OCI-LY1 (cell line): Measurements from ENCODE around the gene GRM2.

Source experiments
- H2AFZ ChIP-seq: fragments of 200-600 bp; sonication (generic), shearing (Covaris generic); 2 replicates; pipeline ENCODE4 v1.6.0; 2014; ENCODE audit warnings: antibody characterized with exemption, mild to moderate bottlenecking, low read length
- H3F3A ChIP-seq: fragments of 200-600 bp; sonication (generic), shearing (Covaris generic); 2 replicates; pipeline ENCODE4 v1.6.0; 2014; ENCODE audit warnings: mild to moderate bottlenecking, antibody characterized with exemption, low read length, moderate library complexity; ENCODE audit not compliant: insufficient read depth
- H3K27ac ChIP-seq: fragments of 200-600 bp; sonication (generic); 2 replicates; pipeline ENCODE4 v1.5.1; 2014; ENCODE audit warnings: low read length, mixed run types, mild to moderate bottlenecking, low read depth; ENCODE audit not compliant: poor library complexity, severe bottlenecking
- H3K27me3 ChIP-seq: fragments of 200-600 bp; sonication (generic); 2 replicates; pipeline ENCODE4 v1.6.0; 2014; ENCODE audit warnings: antibody characterized with exemption, mild to moderate bottlenecking, low read length, moderate library complexity; ENCODE audit not compliant: insufficient read depth
- H3K36me3 ChIP-seq: fragments of 200-600 bp; sonication (generic); 2 replicates; pipeline ENCODE4 v1.6.1; 2014; ENCODE audit warnings: mild to moderate bottlenecking, antibody characterized with exemption, low read length, moderate library complexity, mixed read lengths; ENCODE audit not compliant: insufficient read depth
- H3K4me1 ChIP-seq: fragments of 200-600 bp; sonication (generic); 2 replicates; pipeline ENCODE4 v1.5.1; 2014; ENCODE audit warnings: mild to moderate bottlenecking, low read length, moderate library complexity; ENCODE audit not compliant: insufficient read depth, severe bottlenecking
- H3K4me2 ChIP-seq: fragments of 200-600 bp; sonication (generic), shearing (Covaris generic); 2 replicates; pipeline ENCODE4 v1.6.1; 2014; ENCODE audit warnings: low read length
- H3K4me3 ChIP-seq: fragments of 200-600 bp; sonication (generic); 2 replicates; pipeline ENCODE4 v1.5.1; 2014; ENCODE audit warnings: low read length, low read depth, mild to moderate bottlenecking, mixed read lengths; ENCODE audit not compliant: poor library complexity, severe bottlenecking
- H3K79me2 ChIP-seq: fragments of 200-600 bp; shearing (Covaris generic); 2 replicates; pipeline ENCODE4 v1.6.1; 2016; ENCODE audit warnings: mixed run types, low read length, mixed read lengths; ENCODE audit not compliant: insufficient read depth
- H3K9ac ChIP-seq: fragments of 200-600 bp; sonication (generic), shearing (Covaris generic); 2 replicates; pipeline ENCODE4 v1.6.1; 2014; ENCODE audit warnings: mild to moderate bottlenecking, low read length, mixed read lengths
- H3K9me2 ChIP-seq: fragments of 200-600 bp; sonication (generic), shearing (Covaris generic); 2 replicates; pipeline ENCODE4 v1.6.1; 2014; ENCODE audit warnings: low read depth, mild to moderate bottlenecking, low read length, mixed read lengths
- H3K9me3 ChIP-seq: fragments of 200-600 bp; shearing (Covaris generic); 2 replicates; pipeline ENCODE4 v1.6.1; 2014; ENCODE audit warnings: low read length, mixed read lengths
- H4K20me1 ChIP-seq: fragments of 200-600 bp; sonication (generic), shearing (Covaris generic); 2 replicates; pipeline ENCODE4 v1.6.0; 2016; ENCODE audit warnings: mild to moderate bottlenecking, low read length; ENCODE audit not compliant: insufficient read depth
- CTCF ChIP-seq: fragments of 200-600 bp; sonication (generic), shearing (Covaris generic); IDR thresholded peaks from 2 replicates; pipeline ENCODE4 v1.5.1; 2017; ENCODE audit warnings: mild to moderate bottlenecking, antibody characterized with exemption, low read length, moderate library complexity, mixed read lengths
- EZH2 ChIP-seq: fragments of 200-600 bp; sonication (generic), shearing (Covaris generic); IDR thresholded peaks from 2 replicates; pipeline ENCODE4 v1.8.0; 2017; ENCODE audit warnings: borderline replicate concordance, mixed run types, mild to moderate bottlenecking, antibody characterized with exemption, low read length, moderate library complexity, mixed read lengths

The GRM2 gene

DNA sequence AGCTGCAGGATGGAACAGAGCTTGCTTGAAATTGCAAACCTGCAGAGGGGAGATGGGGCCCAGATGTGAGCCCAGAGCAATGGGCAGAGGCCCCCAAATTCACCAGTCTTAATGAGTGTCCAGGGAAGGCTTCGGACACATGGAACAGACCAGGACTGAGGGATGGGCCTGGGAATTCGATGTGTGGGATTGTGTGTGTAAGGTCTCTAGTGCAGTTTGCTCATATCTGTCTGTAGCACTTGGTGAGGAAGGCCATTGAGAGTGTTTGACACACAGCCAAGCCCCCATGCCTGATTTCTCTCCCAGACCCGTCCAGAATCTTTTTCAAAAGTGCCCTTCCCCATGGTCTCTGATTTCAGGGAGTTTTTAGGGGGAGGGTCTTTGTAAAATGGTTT is 18.7 kb upstream of the GRM2 start:
- no peak overlapping the region for H3K4me2 ChIP-seq
- TF ChIP-seq EZH2 (no peak), CTCF (no peak)
- H3K27me3 ChIP-seq: no peaks in the 10 kb centered on the region

GRCh38 chr3:51691021-51691420 is 15.8 kb upstream of the GRM2 start:
- TF ChIP-seq CTCF (no peak), EZH2 (no peak)
- Histone ChIP-seq H3K4me2 (no peak overlapping the region), H3K9ac (no peak overlapping the region), H3K27ac (no peak overlapping the region), H3K4me3 (no peak overlapping the region), H3F3A (no peaks in the 10 kb centered on the region), H3K36me3 (peaks cover 78% of the 10 kb centered on the region), H3K79me2 (no peaks in the 10 kb centered on the region), H3K9me2 (no peaks in the 10 kb centered on the region), H4K20me1 (no peaks in the 10 kb centered on the region), H3K9me3 (no peaks in the 10 kb centered on the region), H3K4me1 (peaks cover 7% of the 10 kb centered on the region), H3K27me3 (no peaks in the 10 kb centered on the region), H2AFZ (no peak overlapping the region)

More for the DNA sequence above, 18.7 kb upstream of the GRM2 start:
- peaks cover 9% of the 10 kb centered on the region for H3K4me1 ChIP-seq
- no peaks in the 10 kb centered on the region for H3F3A ChIP-seq
- H3K4me3 ChIP-seq: no peak overlapping the region
- H3K9ac ChIP-seq: no peak overlapping the region
- H3K27ac ChIP-seq: no peak overlapping the region
- H3K36me3 ChIP-seq: peaks cover 90% of the 10 kb centered on the region
- no peaks in the 10 kb centered on the region for H3K9me2 ChIP-seq
- no peak overlapping the region for H2AFZ ChIP-seq
- H4K20me1 ChIP-seq: no peaks in the 10 kb centered on the region
- H3K9me3 ChIP-seq: no peaks in the 10 kb centered on the region
- no peaks in the 10 kb centered on the region for H3K79me2 ChIP-seq

DNA sequence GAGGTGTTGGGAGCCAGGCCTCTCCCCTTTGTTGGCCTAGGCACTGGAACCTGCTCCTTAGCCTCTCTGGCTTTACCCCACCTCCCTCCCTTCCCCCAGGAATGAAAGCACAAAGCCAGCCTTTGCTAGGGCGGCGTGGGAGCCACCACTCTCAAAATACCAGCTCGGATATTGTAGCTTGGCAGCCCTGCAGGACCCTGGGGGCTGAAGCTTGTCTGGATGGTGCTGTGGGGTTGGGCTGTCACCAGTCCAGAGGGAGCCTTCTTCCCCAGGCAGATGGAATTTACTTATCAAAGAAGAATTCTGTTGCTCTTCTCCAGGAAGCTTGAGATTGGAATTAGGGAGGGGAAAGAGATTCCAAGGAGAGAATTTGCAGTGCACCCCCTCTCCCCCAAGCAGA is 14.9 kb upstream of the GRM2 start:
- Histone ChIP-seq H2AFZ (no peak overlapping the region), H3F3A (no peaks in the 10 kb centered on the region), H3K9me3 (no peaks in the 10 kb centered on the region), H3K79me2 (no peaks in the 10 kb centered on the region), H3K4me1 (no peaks in the 10 kb centered on the region), H3K4me3 (no peak overlapping the region), H3K27me3 (no peaks in the 10 kb centered on the region), H3K9ac (no peak overlapping the region), H3K4me2 (no peak overlapping the region), H3K36me3 (peaks cover 73% of the 10 kb centered on the region), H3K9me2 (no peaks in the 10 kb centered on the region), H4K20me1 (no peaks in the 10 kb centered on the region), H3K27ac (no peak overlapping the region)
- no peak for TF ChIP-seq CTCF
